Activated effector memory CD4-positive, alpha-beta T cell treated with Interleukin-2 at 50 U/mL for 16 hours (primary cell): Measurements from ENCODE around the gene NDUFV3.
"Not testable (repeated sequence)": the region's sequence is repeated elsewhere in the genome, so short reads cannot be mapped to it uniquely, and the experiment has no call there.

ENCODE experiments used
- DNase-seq: peaks from one replicate; pipeline ENCODE4 v3.0.0-alpha.2; 2020

Gene NDUFV3

DNA sequence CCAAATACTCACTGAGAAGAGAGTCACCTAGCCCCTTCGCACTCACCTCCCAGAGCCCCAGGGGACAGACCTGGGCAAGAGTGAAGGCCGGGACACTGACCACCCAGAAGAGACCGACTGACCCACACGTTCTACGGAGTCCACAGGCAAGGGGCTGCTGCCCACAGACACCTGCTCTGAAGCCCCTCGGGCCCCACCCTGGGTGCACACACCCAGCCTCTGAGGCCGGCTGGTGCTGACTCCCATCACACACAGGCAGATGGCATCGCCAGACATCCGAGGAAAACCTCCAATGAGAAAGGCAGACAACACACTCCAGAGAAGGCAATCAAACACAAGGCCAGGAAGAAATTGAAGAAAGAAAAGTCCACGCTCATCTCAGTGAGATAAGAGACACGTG is 35.9 kb upstream of the NDUFV3 start:
- DNase-seq = no peak

- DNase-seq = no peak
Measured at GRCh38 chr21:42858185-42858847, 34.8 kb upstream of the NDUFV3 start.

DNA sequence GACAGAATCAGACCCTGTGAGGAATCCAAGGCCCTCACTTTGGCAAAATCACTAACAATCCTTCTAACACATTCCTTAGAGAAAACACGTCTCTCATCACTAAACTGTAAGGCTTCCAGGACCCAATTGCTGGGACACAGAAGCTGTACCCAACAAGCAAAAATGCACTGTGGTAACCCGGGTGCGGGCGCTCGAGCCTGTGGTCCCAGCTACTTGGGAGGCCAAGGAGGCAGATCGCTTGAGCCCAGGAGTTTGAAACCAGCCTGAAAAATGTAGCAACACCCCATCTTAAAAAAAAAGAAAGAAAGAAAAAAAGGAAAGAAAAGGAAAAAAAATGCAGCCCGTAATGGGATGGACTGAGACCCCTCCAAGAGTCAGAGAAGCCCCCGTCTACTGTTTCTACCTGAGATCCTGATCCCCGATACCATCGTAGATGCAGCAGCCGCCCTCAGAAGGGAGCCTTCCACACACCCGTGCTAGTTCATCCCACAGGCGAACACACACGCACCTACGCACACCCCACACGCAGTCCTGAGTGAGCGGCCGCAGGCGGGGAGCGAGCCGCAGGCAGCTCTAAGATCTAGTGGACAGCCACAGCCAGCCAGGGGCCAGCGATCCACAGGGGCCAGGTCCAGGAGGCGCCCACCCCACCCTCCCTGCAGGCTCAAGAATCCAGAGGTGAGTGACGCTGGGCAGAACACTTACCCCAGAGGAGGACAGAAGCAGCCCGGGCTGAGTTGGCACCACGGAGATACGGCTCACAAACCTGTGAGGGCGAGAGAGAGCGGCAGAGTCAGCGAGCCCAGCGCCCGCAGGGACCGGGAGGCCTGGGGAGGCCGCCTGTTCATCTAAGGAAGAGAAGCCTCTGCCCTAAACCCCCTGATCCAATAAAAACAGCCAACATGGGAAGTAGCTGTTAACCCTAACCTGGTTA is 33.9 kb upstream of the NDUFV3 start:
- DNase-seq = no peak

GRCh38 chr21:42859891-42860230 is 33.2 kb upstream of the NDUFV3 start:
- DNase-seq = no peak

DNA sequence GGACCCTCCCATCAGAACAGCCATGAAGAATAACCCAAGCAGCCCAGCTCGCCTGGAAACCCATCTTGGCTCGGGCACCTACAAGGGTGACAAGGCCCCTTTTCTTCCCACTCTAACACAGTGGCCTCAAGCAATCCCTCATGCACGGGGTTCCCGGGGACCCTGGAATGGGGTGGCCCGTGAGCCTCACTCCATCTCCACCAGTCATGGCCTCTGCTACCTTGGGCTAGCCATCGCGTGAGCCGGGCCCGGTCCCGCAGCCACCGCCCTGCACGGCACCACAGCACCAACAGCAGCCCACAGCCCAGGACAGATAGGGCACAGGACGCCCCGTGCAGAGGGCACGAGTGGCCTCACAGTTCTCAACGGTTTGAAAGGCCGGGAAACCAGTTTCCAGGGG is 32.8 kb upstream of the NDUFV3 start:
- DNase-seq = no peak

DNA sequence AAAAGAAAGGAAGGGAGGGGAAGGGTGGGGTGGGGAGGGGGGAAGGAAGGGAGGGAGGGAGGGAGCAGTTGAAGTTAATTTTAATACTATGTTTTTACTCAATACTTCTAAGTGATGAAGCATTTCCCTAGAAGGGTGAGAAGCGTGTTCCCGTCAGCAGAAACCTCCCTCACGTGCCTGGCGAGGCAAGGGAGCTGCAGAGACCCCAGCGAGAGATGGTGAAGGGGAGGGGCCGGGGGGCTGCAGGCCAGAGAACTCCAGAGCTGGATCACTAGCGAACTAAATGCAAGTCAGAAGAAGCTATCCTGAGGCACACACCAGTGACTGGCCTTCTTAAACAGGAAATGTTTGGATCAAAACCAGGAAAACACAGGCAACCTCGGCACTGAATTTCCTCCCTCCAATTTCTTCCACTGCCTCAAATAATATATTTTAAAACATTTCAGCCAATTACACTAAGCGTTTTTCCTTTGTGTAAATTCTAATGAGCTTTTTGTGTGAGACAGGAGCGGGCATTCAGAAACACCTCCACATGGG is 31.7 kb upstream of the NDUFV3 start:
- DNase-seq = no peak

GRCh38 chr21:42861848-42862400 is 31.2 kb upstream of the NDUFV3 start:
- no peak for DNase-seq

DNA sequence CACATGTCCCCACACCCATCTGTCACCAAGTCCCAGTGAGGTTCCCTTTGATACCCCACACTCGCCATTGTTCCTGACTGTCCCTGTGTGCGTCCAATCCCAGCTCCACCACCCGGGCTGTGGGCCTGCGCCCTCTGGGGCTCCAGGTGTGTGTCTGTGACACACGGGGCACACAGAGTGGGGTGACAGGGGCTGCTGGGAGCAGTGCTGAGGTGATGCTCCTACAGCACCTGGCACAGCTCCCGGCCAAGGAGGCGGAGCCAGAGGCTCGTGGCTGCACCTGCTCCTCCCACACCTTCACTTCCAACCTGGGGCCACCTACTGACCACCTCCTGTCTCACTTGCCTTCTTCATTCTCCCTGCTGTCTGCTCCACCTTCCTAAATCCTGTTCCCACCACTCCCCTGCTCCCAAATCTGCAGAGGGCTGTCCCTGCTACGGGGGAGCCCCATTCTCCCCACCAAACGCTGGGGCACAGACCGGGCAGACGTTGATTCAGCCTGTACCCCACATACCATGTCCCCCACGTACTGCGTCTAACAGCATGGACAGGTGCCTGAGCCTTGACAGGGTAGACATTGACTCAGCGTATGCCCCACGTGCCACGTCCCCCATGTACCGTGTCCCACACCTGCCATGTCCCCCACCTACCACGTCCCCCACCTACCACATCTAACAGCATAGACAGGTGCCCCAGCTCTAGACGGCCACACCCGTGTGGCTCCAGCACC is 30.2 kb upstream of the NDUFV3 start:
- DNase-seq = no peak

DNA sequence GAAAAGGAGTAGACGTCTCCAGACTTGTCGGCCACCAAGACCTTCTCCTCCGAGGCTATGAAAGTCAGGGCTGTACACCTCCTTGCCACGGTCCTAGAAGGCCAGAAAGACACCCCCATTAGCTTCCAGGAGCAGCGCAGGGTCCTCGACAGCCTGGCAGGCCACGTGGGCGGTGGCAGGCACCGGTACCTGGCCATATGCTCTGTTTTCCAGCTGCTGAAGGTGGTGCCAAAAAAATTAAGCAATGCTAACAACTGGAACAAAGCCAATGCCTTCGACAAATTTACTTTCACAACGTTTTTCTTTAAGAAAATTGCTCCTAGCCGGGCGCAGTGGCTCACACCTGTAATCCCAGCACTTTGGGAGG is 29.6 kb upstream of the NDUFV3 start:
- DNase-seq = no peak

GRCh38 chr21:42864286-42864685 is 28.8 kb upstream of the NDUFV3 start:
- DNase-seq = no peak

GRCh38 chr21:42864815-42865775 is 28.0 kb upstream of the NDUFV3 start:
- DNase-seq = no peak

- no peak for DNase-seq
Measured at GRCh38 chr21:42865776-42866160, 27.3 kb upstream of the NDUFV3 start.

DNA sequence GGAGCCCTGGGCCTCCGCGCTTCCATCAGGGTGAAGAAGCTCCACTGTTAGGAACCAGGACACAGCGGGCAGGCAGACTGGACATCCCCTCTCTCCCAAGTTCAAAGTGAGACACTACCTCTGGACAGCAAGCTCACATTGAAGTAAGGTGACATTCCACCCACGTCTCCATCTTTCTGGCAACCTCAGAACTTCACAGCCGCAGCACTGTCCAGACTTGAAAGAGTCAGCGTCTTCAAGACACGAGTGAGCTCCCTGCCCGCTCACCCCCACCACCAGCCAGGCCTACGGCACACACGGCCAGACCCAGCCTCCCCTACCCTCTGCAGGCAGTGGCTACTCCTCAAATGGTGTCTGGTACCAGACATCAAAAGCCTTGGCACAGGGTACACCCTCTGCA is 24.9 kb upstream of the NDUFV3 start:
- no peak for DNase-seq

- no peak for DNase-seq
Measured at GRCh38 chr21:42873096-42873495, 20.0 kb upstream of the NDUFV3 start.

- DNase-seq = not testable (repeated sequence)
Measured at GRCh38 chr21:42875811-42876210, 17.3 kb upstream of the NDUFV3 start.

- DNase-seq = no peak
Measured at GRCh38 chr21:42878678-42878992, 14.5 kb upstream of the NDUFV3 start.

GRCh38 chr21:42878993-42879787 is 13.9 kb upstream of the NDUFV3 start, which contains the start of gene WDR4:
TSS of gene WDR4 (minus strand) at chr21:42879539. CDS start at chr21:42879495, 44 bp downstream.
- DNase-seq = peak; percentile 98

- DNase-seq = no peak
Measured at GRCh38 chr21:42880352-42880751, 12.8 kb upstream of the NDUFV3 start.

DNA sequence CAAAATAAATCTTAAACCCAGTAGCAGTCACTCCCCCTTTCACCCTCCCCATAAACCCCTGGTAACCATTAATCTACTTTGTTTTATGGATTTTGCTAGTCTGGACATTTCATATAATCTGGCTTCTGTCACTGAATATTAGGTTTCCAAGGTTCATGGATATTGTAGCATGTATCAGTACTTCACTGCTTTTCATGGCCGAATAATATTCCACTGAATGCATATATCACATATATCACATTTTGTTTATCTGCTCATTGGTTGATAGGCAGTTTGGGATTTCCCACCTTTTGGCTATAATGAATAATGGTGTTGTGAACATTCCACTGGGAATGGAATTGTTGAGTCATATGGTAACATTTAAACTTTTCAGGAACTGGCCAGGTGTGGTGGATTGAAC is 9.2 kb upstream of the NDUFV3 start:
- no peak for DNase-seq

- DNase-seq = no peak
Measured at GRCh38 chr21:42887326-42887725, 5.8 kb upstream of the NDUFV3 start.

DNA sequence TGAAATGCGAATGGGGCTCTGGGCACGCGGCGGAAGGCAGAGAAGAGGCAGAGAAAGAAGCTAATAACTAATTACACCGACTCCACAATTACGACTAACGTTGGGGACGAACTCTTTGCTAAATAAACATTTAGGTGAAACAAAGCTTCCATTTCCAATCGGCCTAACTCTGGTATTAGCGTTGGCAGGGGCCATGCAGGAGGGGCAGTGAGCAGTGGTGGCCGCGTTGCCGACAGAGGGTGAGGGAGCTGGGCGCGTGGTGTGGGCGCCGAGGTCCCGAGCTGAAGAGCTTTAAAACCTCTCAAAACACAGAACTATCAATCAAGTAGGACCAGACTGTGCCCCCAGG is 553 bp upstream of the NDUFV3 start:
- DNase-seq = no peak
